HL-60 (cell line): ENCODE measurements around the gene USH1C.

ENCODE experiments used
- GABPA ChIP-seq: IDR thresholded peaks from 2 replicates; pipeline ENCODE4 v1.6.1; 2012; ENCODE audit warnings: low read depth
- POLR2AphosphoS5 ChIP-seq: IDR thresholded peaks from 2 replicates; pipeline ENCODE4 v1.6.1; 2012; ENCODE audit warnings: low read depth
- TF ChIP-seq, protein P1 (sequence below): IDR thresholded peaks from one replicate; pipeline ENCODE4 v1.5.1; 2011; ENCODE audit warnings: low read length, control low read depth, inconsistent platforms; ENCODE audit not compliant: insufficient read depth

DNA sequence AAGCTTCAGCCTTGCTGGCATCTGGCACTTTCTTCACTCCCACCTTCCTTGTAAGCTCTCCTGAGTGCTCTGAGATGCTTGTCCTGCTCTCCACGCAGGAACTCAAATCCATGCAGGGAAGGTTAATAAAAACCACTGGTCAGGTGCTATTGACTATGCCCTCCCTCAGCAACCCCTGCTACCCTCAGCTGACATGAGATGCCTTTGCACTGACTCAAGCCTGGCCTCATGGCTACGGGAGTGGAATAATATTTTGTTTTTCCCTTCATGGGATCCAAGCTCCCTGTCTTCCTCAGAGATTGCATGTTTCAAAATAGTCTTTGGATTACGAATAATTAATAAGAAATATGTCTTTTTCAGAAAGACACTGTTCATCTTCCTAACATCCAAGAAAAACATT is 35.9 kb downstream of the USH1C start:
- TF ChIP-seq POLR2AphosphoS5 = no peak
- TF ChIP-seq, protein P1, sequence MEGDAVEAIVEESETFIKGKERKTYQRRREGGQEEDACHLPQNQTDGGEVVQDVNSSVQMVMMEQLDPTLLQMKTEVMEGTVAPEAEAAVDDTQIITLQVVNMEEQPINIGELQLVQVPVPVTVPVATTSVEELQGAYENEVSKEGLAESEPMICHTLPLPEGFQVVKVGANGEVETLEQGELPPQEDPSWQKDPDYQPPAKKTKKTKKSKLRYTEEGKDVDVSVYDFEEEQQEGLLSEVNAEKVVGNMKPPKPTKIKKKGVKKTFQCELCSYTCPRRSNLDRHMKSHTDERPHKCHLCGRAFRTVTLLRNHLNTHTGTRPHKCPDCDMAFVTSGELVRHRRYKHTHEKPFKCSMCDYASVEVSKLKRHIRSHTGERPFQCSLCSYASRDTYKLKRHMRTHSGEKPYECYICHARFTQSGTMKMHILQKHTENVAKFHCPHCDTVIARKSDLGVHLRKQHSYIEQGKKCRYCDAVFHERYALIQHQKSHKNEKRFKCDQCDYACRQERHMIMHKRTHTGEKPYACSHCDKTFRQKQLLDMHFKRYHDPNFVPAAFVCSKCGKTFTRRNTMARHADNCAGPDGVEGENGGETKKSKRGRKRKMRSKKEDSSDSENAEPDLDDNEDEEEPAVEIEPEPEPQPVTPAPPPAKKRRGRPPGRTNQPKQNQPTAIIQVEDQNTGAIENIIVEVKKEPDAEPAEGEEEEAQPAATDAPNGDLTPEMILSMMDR = no peak
- no peak for TF ChIP-seq GABPA
